GM23338 (cell line): ENCODE measurements around the gene BRPF3. TPM values are rescaled to one million over a fixed set of nuclear protein-coding genes. Genes with fewer than 3 reads are reported as not detected.

Experiments used
- ATAC-seq: fragments of 200-7000 bp; cut with Tn5 transposase; 3 replicates; pipeline ENCODE4 v1.9.1; 2020
- DNase-seq: peaks from one replicate; pipeline ENCODE4 v3.0.0-alpha.2; 2015; ENCODE audit warnings: low spot score
- H2AFZ ChIP-seq: fragments of 200-600 bp; sonication (generic); 2 replicates; pipeline ENCODE4 v1.8.0; 2016; ENCODE audit warnings: antibody characterized with exemption, mild to moderate bottlenecking, moderate library complexity
- H3F3A ChIP-seq: fragments of 200-600 bp; sonication (generic); replicated peaks from 2 replicates; pipeline ENCODE4 v1.8.0; 2017; ENCODE audit warnings: antibody characterized with exemption, mixed run types, low read depth
- H3K27ac ChIP-seq: fragments of 200-600 bp; sonication (generic); 2 replicates; pipeline ENCODE4 v1.6.1; 2016; ENCODE audit warnings: low read depth
- H3K27me3 ChIP-seq: fragments of 200-600 bp; sonication (generic); 2 replicates; pipeline ENCODE4 v1.8.0; 2016; ENCODE audit warnings: mild to moderate bottlenecking, mixed run types, moderate library complexity; ENCODE audit not compliant: insufficient read depth
- H3K36me3 ChIP-seq: fragments of 200-600 bp; sonication (generic); 2 replicates; pipeline ENCODE4 v1.8.0; 2016; ENCODE audit warnings: mild to moderate bottlenecking; ENCODE audit not compliant: insufficient read depth
- H3K4me1 ChIP-seq: fragments of 200-600 bp; sonication (generic); 2 replicates; pipeline ENCODE4 v1.8.0; 2016; ENCODE audit warnings: mild to moderate bottlenecking, moderate library complexity; ENCODE audit not compliant: insufficient read depth
- H3K4me2 ChIP-seq: fragments of 200-600 bp; sonication (generic); 2 replicates; pipeline ENCODE4 v1.7.1; 2017; ENCODE audit warnings: mixed run types
- H3K4me3 ChIP-seq: fragments of 200-600 bp; sonication (generic); 2 replicates; pipeline ENCODE4 v1.6.1; 2016; ENCODE audit warnings: mixed run types
- H3K79me2 ChIP-seq: fragments of 200-600 bp; sonication (generic); replicated peaks from 2 replicates; pipeline ENCODE4 v1.8.0; 2017; ENCODE audit warnings: mild to moderate bottlenecking; ENCODE audit not compliant: insufficient read depth
- H3K9me2 ChIP-seq: fragments of 200-600 bp; sonication (generic); 2 replicates; pipeline ENCODE4 v1.8.0; 2017; ENCODE audit not compliant: insufficient read depth
- H4K20me1 ChIP-seq: fragments of 200-600 bp; sonication (generic); replicated peaks from 2 replicates; pipeline ENCODE4 v1.8.0; 2017; ENCODE audit warnings: mild to moderate bottlenecking; ENCODE audit not compliant: insufficient read depth
- H3K27ac Mint-ChIP-seq: 2 replicates; pipeline ENCODE4 v1.8.0; 2020; ENCODE audit warnings: inconsistent platforms, mild to moderate bottlenecking, moderate library complexity, mixed read lengths
- H3K27me3 Mint-ChIP-seq: 3 replicates; pipeline ENCODE4 v1.8.0; 2022; ENCODE audit warnings: low read depth, mild to moderate bottlenecking, moderate library complexity, mixed read lengths, inconsistent platforms; ENCODE audit not compliant: insufficient read depth, poor library complexity
- H3K36me3 Mint-ChIP-seq: 3 replicates; pipeline ENCODE4 v1.8.0; 2021; ENCODE audit warnings: low read depth, mild to moderate bottlenecking, inconsistent platforms, moderate library complexity, mixed read lengths
- H3K4me1 Mint-ChIP-seq: 3 replicates; pipeline ENCODE4 v1.8.0; 2020; ENCODE audit warnings: mild to moderate bottlenecking, inconsistent platforms, mixed read lengths
- H3K4me3 Mint-ChIP-seq: 3 replicates; pipeline ENCODE4 v1.8.0; 2021; ENCODE audit warnings: moderate library complexity, mild to moderate bottlenecking, inconsistent platforms, mixed read lengths
- H3K9me3 Mint-ChIP-seq: 3 replicates; pipeline ENCODE4 v1.8.0; 2020; ENCODE audit warnings: moderate library complexity, mild to moderate bottlenecking, inconsistent platforms, mixed read lengths
- CREB1 ChIP-seq: fragments of 250-450 bp; sonication (Bioruptor Pico); IDR thresholded peaks from 2 replicates; pipeline ENCODE4 v1.5.0; 2020; ENCODE audit warnings: low read depth, mild to moderate bottlenecking, moderate library complexity
- EZH2 ChIP-seq: fragments of 200-600 bp; sonication (generic); IDR thresholded peaks from one replicate; pipeline ENCODE4 v1.8.0; 2017; ENCODE audit warnings: antibody characterized with exemption, mild to moderate bottlenecking, low read depth; ENCODE audit not compliant: unreplicated experiment
- EZH2phosphoT487 ChIP-seq: fragments of 200-600 bp; sonication (generic); IDR thresholded peaks from one replicate; pipeline ENCODE4 v1.8.1; 2018; ENCODE audit warnings: antibody characterized with exemption; ENCODE audit not compliant: unreplicated experiment
- JUNB ChIP-seq: IDR thresholded peaks from one replicate; pipeline ENCODE4 v1.6.1; 2016; ENCODE audit warnings: antibody characterized with exemption; ENCODE audit not compliant: unreplicated experiment
- NANOG ChIP-seq: IDR thresholded peaks from 2 replicates; pipeline ENCODE4 v1.6.1; 2016; ENCODE audit warnings: antibody characterized with exemption, borderline replicate concordance
- POLR2AphosphoS5 ChIP-seq: IDR thresholded peaks from 2 replicates; pipeline ENCODE4 v1.6.1; 2016; ENCODE audit warnings: antibody characterized with exemption, low read depth
- STAT1 ChIP-seq: IDR thresholded peaks from one replicate; pipeline ENCODE4 v1.6.1; 2016; ENCODE audit warnings: antibody characterized with exemption; ENCODE audit not compliant: unreplicated experiment
- ZNF114 ChIP-seq: fragments of 250-450 bp; sonication (Bioruptor Pico); IDR thresholded peaks from 2 replicates; pipeline ENCODE4 v1.5.0; 2020; ENCODE audit warnings: mild to moderate bottlenecking, moderate library complexity
- ZNF331 ChIP-seq: fragments of 250-450 bp; sonication (Bioruptor Pico); IDR thresholded peaks from 2 replicates; pipeline ENCODE4 v1.5.0; 2020; ENCODE audit warnings: low read depth, mild to moderate bottlenecking, moderate library complexity
- polyA plus RNA-seq: library from polyadenylated mRNA; unstranded; fragments of >200 nt; fragmentation: Nextera tagmentation; extraction: Ambion mirVana; gene quantifications from 2 replicates; pipeline ENCODE4 v1.2.1, GENCODE V29; 2016
- total RNA-seq: library from RNA; depleted of rRNA; stranded (reverse); fragments of >200 nt; shearing (Covaris generic); gene quantifications from 2 replicates; pipeline ENCODE4 v1.2.3, GENCODE V29; 2014
- TF ChIP-seq, protein P1 (sequence below): IDR thresholded peaks from 2 replicates; pipeline ENCODE4 v1.6.1; 2016; ENCODE audit warnings: antibody characterized with exemption
- TF ChIP-seq, protein P2 (sequence below): fragments of 250-450 bp; sonication (Bioruptor Pico); IDR thresholded peaks from 2 replicates; pipeline ENCODE4 v1.5.0; 2020; ENCODE audit warnings: mild to moderate bottlenecking, moderate library complexity
- TF ChIP-seq, protein P3 (sequence below), 2 experiments: fragments of 200-600 bp in 1 of 2; sonication (generic) in 1 of 2; conservative IDR thresholded peaks; 2 replicates each; pipeline versions ENCODE4 v1.5.1 to v1.6.1; 2016 to 2017; ENCODE audit warnings: antibody characterized with exemption in 2 of 2, low read depth in 2 of 2, mild to moderate bottlenecking in 2 of 2, moderate library complexity in 1 of 2
- TF ChIP-seq, protein P4 (sequence below): IDR thresholded peaks from one replicate; pipeline ENCODE4 v1.6.1; 2018; ENCODE audit warnings: antibody characterized with exemption; ENCODE audit not compliant: unreplicated experiment

BRPF3 gene
- total and polyA plus RNA-seq, 2 experiments from 2014 or later, result 11.8 to 33.2 TPM

DNA sequence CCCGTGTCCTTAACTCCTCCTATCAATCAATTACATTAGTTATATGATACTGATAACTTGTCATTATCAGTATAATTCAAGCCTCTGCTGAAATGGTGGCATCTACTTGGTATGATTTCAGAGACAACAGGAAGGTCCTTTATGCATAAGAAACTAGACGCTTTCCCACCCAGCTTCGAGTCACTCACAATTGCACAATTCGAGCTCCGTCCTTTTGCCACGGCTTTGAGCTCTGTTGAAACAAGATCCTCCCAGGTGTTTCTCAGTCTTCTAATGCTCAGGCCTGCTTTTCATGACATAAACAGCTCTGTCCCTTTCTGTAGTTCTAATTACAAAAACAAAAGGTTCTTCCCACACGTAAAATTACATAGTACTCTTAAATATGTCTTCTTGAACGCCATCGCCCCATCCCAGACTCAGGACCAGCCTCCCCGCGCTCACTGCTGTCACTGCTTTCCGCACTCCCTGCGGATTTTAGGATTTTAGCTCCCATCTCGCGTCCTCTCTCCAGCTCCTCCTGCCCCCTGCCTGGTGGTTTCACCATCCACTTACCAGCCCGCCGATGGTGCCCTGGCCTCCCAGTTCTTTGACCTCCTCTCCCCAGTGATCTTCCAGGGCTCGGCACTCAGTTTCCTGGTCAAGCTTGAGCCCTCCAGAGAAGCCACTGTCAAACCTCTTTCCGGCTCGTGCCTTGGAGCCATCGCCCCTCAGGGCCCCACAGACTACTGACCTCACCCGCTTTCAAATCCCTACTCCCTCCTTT, 50.1 kb downstream of the BRPF3 start:
- peaks cover 3% of the 10 kb centered on the region for H3K27me3 Mint-ChIP-seq
- H3F3A ChIP-seq, result 0 out of 2 replicates have a peak, but pooled peaks cover 3% of the 10 kb centered on the region
- no peaks in the 10 kb centered on the region for H3K79me2 ChIP-seq
- peak overlapping the region; percentile 87 for H2AFZ ChIP-seq
- H3K27me3 ChIP-seq, result no peaks in the 10 kb centered on the region
- peaks cover 45% of the 10 kb centered on the region for H3K4me1 Mint-ChIP-seq
- no peak overlapping the region for H3K4me3 ChIP-seq
- H3K4me3 Mint-ChIP-seq, result no peak overlapping the region; the same call in 2 of the 3 replicates
- ATAC-seq (peak; percentile 8; the same call in 1 of the 3 replicates), DNase-seq (no peak)
- H4K20me1 ChIP-seq, result no peaks in the 10 kb centered on the region
- peaks cover 22% of the 10 kb centered on the region for H3K4me1 ChIP-seq
- H3K9me3 Mint-ChIP-seq, result no peaks in the 10 kb centered on the region
- H3K27ac Mint-ChIP-seq, result peak overlapping the region; percentile 67
- 0 out of 2 replicates have a peak, but pooled peaks cover 6% of the 10 kb centered on the region for H3K9me2 ChIP-seq
- TF ChIP-seq EZH2phosphoT487 (no peak), EZH2 (no peak), ZNF114 (CRISPR knock-in tag) (no peak), NANOG (no peak), CREB1 (CRISPR knock-in tag) (no peak), JUNB (no peak), POLR2AphosphoS5 (no peak), ZNF331 (CRISPR knock-in tag) (no peak), STAT1 (no peak)
- TF ChIP-seq, protein P1, sequence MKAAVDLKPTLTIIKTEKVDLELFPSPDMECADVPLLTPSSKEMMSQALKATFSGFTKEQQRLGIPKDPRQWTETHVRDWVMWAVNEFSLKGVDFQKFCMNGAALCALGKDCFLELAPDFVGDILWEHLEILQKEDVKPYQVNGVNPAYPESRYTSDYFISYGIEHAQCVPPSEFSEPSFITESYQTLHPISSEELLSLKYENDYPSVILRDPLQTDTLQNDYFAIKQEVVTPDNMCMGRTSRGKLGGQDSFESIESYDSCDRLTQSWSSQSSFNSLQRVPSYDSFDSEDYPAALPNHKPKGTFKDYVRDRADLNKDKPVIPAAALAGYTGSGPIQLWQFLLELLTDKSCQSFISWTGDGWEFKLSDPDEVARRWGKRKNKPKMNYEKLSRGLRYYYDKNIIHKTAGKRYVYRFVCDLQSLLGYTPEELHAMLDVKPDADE, result no peak
- TF ChIP-seq, protein P2, sequence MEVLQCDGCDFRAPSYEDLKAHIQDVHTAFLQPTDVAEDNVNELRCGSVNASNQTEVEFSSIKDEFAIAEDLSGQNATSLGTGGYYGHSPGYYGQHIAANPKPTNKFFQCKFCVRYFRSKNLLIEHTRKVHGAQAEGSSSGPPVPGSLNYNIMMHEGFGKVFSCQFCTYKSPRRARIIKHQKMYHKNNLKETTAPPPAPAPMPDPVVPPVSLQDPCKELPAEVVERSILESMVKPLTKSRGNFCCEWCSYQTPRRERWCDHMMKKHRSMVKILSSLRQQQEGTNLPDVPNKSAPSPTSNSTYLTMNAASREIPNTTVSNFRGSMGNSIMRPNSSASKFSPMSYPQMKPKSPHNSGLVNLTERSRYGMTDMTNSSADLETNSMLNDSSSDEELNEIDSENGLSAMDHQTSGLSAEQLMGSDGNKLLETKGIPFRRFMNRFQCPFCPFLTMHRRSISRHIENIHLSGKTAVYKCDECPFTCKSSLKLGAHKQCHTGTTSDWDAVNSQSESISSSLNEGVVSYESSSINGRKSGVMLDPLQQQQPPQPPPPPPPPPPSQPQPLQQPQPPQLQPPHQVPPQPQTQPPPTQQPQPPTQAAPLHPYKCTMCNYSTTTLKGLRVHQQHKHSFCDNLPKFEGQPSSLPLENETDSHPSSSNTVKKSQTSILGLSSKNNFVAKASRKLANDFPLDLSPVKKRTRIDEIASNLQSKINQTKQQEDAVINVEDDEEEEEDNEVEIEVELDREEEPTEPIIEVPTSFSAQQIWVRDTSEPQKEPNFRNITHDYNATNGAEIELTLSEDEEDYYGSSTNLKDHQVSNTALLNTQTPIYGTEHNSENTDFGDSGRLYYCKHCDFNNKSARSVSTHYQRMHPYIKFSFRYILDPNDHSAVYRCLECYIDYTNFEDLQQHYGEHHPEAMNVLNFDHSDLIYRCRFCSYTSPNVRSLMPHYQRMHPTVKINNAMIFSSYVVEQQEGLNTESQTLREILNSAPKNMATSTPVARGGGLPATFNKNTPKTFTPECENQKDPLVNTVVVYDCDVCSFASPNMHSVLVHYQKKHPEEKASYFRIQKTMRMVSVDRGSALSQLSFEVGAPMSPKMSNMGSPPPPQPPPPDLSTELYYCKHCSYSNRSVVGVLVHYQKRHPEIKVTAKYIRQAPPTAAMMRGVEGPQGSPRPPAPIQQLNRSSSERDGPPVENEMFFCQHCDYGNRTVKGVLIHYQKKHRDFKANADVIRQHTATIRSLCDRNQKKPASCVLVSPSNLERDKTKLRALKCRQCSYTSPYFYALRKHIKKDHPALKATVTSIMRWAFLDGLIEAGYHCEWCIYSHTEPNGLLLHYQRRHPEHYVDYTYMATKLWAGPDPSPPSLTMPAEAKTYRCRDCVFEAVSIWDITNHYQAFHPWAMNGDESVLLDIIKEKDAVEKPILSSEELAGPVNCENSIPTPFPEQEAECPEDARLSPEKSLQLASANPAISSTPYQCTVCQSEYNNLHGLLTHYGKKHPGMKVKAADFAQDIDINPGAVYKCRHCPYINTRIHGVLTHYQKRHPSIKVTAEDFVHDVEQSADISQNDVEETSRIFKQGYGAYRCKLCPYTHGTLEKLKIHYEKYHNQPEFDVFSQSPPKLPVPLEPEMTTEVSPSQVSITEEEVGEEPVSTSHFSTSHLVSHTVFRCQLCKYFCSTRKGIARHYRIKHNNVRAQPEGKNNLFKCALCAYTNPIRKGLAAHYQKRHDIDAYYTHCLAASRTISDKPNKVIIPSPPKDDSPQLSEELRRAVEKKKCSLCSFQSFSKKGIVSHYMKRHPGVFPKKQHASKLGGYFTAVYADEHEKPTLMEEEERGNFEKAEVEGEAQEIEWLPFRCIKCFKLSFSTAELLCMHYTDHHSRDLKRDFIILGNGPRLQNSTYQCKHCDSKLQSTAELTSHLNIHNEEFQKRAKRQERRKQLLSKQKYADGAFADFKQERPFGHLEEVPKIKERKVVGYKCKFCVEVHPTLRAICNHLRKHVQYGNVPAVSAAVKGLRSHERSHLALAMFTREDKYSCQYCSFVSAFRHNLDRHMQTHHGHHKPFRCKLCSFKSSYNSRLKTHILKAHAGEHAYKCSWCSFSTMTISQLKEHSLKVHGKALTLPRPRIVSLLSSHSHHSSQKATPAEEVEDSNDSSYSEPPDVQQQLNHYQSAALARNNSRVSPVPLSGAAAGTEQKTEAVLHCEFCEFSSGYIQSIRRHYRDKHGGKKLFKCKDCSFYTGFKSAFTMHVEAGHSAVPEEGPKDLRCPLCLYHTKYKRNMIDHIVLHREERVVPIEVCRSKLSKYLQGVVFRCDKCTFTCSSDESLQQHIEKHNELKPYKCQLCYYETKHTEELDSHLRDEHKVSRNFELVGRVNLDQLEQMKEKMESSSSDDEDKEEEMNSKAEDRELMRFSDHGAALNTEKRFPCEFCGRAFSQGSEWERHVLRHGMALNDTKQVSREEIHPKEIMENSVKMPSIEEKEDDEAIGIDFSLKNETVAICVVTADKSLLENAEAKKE (CRISPR knock-in tag), result no peak
- TF ChIP-seq, protein P3, sequence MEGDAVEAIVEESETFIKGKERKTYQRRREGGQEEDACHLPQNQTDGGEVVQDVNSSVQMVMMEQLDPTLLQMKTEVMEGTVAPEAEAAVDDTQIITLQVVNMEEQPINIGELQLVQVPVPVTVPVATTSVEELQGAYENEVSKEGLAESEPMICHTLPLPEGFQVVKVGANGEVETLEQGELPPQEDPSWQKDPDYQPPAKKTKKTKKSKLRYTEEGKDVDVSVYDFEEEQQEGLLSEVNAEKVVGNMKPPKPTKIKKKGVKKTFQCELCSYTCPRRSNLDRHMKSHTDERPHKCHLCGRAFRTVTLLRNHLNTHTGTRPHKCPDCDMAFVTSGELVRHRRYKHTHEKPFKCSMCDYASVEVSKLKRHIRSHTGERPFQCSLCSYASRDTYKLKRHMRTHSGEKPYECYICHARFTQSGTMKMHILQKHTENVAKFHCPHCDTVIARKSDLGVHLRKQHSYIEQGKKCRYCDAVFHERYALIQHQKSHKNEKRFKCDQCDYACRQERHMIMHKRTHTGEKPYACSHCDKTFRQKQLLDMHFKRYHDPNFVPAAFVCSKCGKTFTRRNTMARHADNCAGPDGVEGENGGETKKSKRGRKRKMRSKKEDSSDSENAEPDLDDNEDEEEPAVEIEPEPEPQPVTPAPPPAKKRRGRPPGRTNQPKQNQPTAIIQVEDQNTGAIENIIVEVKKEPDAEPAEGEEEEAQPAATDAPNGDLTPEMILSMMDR (conservative IDR thresholded peaks at IDR 0.05; ENCODE audit: low read depth in 2 of 2), result no peak
- TF ChIP-seq, protein P4, sequence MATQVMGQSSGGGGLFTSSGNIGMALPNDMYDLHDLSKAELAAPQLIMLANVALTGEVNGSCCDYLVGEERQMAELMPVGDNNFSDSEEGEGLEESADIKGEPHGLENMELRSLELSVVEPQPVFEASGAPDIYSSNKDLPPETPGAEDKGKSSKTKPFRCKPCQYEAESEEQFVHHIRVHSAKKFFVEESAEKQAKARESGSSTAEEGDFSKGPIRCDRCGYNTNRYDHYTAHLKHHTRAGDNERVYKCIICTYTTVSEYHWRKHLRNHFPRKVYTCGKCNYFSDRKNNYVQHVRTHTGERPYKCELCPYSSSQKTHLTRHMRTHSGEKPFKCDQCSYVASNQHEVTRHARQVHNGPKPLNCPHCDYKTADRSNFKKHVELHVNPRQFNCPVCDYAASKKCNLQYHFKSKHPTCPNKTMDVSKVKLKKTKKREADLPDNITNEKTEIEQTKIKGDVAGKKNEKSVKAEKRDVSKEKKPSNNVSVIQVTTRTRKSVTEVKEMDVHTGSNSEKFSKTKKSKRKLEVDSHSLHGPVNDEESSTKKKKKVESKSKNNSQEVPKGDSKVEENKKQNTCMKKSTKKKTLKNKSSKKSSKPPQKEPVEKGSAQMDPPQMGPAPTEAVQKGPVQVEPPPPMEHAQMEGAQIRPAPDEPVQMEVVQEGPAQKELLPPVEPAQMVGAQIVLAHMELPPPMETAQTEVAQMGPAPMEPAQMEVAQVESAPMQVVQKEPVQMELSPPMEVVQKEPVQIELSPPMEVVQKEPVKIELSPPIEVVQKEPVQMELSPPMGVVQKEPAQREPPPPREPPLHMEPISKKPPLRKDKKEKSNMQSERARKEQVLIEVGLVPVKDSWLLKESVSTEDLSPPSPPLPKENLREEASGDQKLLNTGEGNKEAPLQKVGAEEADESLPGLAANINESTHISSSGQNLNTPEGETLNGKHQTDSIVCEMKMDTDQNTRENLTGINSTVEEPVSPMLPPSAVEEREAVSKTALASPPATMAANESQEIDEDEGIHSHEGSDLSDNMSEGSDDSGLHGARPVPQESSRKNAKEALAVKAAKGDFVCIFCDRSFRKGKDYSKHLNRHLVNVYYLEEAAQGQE, result no peak
- no peaks in the 10 kb centered on the region for H3K36me3 Mint-ChIP-seq
- no peaks in the 10 kb centered on the region for H3K36me3 ChIP-seq
- no peak overlapping the region for H3K27ac ChIP-seq
- peak overlapping the region; percentile 33; the same call in 1 of the 2 replicates for H3K4me2 ChIP-seq
